Midbrain (tissue), 1 donor: ENCODE data around the gene DRG1.
"Not testable (repeated sequence)": the region's sequence is repeated elsewhere in the genome, so short reads cannot be mapped to it uniquely, and the experiment has no call there.

Experiments used
- DNase-seq: peaks from one replicate; lab custom pipeline; 2025; lab: John Stamatoyannopoulos, UW

Gene DRG1, protein sequence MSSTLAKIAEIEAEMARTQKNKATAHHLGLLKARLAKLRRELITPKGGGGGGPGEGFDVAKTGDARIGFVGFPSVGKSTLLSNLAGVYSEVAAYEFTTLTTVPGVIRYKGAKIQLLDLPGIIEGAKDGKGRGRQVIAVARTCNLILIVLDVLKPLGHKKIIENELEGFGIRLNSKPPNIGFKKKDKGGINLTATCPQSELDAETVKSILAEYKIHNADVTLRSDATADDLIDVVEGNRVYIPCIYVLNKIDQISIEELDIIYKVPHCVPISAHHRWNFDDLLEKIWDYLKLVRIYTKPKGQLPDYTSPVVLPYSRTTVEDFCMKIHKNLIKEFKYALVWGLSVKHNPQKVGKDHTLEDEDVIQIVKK

GRCh38 chr22:31399211-31400022, at the start of gene DRG1:
DRG1 (plus strand) TSS chr22:31399604; CDS start chr22:31399684, 80 bp downstream.
- peak; percentile 97 for DNase-seq

DNA sequence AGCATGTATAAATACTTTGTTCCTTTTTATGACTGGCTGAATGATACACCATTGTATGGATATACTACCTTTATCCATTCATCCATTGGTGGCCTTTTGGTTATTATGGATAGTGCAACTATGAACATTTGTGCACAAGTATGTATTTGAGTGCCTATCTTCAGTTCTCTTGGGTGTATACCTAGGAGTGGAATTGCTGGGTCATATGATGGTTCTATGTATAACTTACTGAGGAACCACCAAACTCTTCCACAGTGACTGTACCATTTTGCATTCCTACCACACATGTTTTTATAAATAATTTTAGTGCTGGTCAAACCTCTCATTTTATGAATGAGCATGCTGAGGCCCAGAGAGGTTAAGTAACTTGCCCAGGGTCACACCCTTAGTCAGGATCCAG, 49.4 kb upstream of the DRG1 start:
- no peak for DNase-seq

GRCh38 chr22:31350410-31350863, 49.0 kb upstream of the DRG1 start:
- no peak for DNase-seq

- no peak for DNase-seq
Observed at GRCh38 chr22:31354515-31354914, 44.9 kb upstream of the DRG1 start.

- no peak for DNase-seq
Observed at GRCh38 chr22:31360029-31360428, 39.4 kb upstream of the DRG1 start.

DNA sequence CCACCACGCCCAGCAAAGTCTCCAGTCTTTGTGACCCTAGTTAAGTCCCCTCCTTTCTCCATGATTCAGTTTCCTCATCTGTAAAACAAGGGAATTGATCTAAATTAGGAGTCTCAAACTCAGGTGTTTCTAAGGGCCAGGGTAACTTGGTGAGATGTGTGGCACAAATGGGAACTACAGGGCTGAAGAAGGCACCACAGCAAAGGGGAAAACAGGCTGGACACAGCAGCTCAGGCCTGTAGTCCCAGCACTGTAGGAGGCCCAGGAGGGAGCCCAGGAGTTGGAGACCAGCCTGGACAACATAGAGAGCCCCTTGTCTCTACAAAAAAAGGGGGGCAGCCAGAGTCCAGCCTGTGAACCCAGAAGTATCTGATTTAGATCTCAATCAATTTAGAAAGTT, 37.7 kb upstream of the DRG1 start:
- DNase-seq = no peak

- no peak for DNase-seq
Observed at GRCh38 chr22:31363885-31364465, 35.4 kb upstream of the DRG1 start.

GRCh38 chr22:31367426-31367825, 32.0 kb upstream of the DRG1 start:
- no peak for DNase-seq

DNA sequence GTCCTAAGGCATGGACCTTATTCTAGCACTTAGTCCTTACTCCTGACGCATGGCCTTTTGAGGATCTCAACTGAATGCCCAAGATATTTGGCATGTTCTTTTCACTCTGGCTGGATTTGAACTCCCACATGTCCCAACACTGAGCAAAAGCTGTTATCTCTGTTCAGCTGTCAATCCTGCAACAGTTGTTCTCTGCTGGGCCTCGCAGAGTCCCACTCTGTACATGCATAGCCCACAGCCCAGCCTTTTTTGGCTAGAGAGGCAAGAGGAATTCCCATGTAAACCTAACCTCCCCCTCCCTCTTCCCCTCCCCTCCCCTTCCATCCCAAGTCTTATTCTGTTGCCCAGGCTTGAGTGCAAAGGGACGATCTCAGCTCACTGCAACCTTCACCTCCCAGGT, 21.8 kb upstream of the DRG1 start:
- DNase-seq = no peak

- no peak for DNase-seq
Observed at GRCh38 chr22:31378123-31378522, 21.3 kb upstream of the DRG1 start.

DNA sequence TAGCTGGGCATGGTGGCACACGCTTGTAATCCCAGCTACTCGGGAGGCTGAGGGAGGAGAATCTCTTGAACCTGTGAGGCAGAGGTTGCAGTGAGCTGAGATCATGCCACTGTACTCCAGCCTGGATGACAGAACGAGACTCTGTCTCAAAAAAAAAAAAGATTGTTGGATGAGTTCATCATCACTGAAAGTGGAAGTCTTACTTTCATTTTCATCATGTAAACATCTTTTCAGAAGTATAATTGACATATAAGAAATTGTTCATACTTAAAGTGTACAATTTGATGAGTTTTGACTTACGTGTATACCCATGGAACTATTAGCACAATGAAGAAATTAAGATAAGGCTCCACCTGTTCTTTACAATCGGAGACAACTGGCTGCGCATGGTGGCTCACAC, 20.8 kb upstream of the DRG1 start:
- not testable (repeated sequence) for DNase-seq

DNA sequence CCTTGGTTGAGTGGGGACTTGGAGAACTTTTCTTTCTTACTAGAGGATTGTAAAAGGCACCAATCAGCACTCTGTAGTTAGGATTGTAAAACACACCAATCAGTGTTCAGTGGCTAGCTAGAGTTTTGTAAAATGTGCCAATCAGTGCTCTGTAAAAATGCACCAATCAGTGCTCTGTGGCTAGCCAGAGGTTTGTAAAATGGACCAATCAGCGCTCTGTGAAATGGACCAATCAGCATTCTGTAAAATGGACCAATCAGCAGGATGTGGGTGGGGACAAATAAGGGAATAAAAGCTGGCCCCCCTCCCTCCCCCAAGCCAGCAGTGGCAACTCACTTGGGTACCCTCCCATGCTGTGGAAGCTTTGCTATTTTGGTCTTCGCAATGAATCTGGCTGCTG, 5.5 kb upstream of the DRG1 start:
- no peak for DNase-seq

- no peak for DNase-seq
Observed at GRCh38 chr22:31394326-31394725, 5.1 kb upstream of the DRG1 start.

DNA sequence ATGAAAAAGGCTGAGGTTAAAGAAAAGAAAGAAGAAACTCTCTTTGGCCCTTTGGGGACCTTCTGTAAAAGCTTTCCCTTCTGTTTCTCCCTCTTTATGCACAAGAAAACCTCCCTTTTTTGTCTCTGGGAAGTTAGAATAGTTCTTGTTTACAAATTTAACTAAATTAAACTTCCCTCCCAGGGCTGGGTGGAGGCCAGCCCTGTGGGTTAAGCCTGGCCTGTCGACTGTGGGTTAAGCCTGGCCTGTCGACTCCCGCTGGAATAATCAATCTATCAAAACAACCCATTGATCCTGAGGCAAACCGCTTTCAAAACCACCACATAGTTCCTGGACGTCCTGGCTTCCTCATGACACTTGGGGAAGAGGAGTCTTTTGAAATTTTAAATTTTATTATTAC, 1.2 kb upstream of the DRG1 start:
- no peak for DNase-seq

DNA sequence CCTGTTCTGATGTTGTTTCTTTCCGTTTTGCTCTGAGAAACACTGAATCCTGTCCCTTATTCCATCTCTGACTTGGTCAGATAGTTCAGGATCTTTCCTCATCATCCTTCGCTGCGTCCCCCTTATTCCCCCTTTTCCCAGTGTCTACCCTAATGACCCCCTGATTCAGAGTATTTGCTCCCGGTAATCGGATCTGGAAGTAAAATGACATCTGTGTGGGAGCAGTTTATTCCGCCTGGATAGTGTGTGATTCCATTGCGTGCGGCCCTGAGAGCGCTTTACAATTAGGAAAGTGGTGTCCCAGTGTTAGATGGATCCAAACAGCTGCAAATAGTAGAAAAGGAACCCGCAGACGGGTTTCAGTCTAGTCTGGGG, 606 bp downstream of the DRG1 start:
- no peak for DNase-seq

DNA sequence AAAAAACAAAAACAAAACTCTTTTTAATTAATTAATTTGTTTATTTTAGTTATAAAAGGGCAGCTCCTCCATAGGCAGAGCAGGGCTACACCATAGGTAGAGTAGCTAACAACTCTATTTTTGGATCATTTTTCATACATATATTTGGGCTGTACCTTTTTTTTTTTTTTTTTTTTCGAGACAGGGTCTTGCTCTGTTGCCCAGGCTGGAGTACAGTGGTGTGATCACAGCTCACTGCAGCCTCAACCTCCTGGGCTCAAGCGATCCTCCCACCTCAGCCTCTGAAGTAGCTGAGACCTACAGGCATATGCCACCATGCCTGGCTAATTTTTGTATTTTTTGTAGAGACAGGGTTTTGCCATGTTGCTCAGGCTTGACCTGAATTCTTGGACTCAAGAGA, 2.9 kb downstream of the DRG1 start:
- DNase-seq = not testable (repeated sequence)

DNA sequence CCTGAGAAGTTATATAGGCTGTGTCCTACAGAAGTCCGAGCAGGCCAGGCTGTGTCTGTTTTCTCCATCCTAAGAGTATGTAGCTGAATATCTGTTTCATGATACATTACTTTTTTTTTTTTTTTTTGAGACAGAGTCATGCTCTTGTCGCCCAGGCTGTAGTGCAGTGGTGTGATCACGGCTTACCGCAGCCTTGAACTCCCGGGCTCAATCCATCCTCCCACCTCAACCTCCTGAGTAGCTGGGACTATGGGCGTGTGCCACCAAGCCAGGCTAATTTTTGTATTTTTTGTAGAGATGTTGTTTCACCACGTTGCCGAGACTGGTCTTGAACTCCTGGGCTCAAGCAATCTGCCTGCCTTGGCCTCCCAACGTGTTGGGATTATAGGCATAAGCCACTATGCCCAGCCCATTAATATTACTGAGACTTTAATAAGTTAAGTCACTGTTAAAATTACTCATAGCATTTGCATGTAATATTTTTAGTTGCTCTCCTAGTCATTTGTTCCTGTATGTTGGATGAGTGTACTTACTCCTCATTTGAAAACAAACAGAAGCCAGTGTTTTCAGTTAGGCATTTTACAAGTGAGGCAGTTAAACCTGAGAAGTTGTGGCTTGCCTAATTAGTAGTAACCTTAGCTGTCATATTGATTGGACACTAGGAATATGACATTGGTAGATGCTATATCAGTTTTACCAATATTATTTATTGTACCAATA, 26.1 kb downstream of the DRG1 start:
- DNase-seq = no peak

DNA sequence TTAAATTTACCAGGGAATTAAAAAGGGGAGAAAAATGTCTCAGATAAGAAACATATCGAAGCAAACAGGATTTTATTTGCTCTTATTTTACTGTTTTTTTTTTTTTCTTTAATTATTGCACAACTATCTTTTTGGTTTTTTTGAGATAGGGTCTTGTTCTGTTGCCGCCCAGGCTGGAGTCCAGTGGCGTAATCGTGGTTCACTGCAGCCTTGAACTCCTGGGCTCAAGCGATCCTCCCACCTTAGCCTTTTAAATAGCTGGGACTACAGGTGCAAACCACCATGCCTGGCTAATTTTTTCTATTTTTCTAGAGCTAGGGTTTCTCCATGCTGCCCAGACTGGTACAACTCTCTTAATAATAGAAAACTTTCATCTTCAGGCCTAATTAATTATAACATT, 32.5 kb downstream of the DRG1 start:
- no peak for DNase-seq

- no peak for DNase-seq
Observed at GRCh38 chr22:31436132-31436531, 36.7 kb downstream of the DRG1 start.

- DNase-seq = no peak
Observed at GRCh38 chr22:31439808-31440207, 40.4 kb downstream of the DRG1 start.

DNA sequence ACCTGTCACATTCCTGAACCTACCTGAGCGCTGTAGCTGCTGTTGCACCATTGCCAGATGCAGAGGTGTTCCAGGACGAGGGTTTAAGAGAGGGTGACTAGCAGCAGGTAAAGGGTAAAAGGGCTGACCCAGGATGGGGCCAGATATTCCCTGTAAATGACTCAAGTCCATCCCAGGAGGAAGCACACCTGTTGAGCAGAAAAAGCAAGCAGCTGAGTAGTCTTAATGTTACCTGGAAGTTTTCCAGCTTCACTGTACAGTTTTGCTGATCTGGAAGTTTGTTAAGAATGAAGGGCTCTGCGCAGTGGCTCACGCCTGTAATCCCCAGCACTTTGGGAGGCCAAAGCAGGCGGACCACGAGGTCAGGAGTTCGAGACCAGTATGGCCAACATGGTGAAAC, 41.3 kb downstream of the DRG1 start:
- no peak for DNase-seq

- DNase-seq = no peak
Observed at GRCh38 chr22:31441652-31442051, 42.2 kb downstream of the DRG1 start.
